Cardiac fibroblast (primary cell): ENCODE data around the gene EMP2.

ENCODE experiments used
- DNase-seq, 2 donors: peaks; one replicate each; pipeline versions ENCODE4 v3.0.0 to v3.0.0-alpha.2; 2010; ENCODE audit warnings: low read depth in 2 of 2
- H3K4me3 ChIP-seq, 2 donors: replicated peaks in 1 of 2; 1 replicate in 1 of 2; 2 replicates in 1 of 2; pipeline ENCODE4 v1.5.1; 2011; ENCODE audit warnings: low read depth in 2 of 2, low read length in 2 of 2, mild to moderate bottlenecking in 2 of 2, moderate library complexity in 1 of 2
- CTCF ChIP-seq: IDR thresholded peaks from one replicate; pipeline ENCODE4 v1.5.1; 2011; ENCODE audit warnings: low read depth, mild to moderate bottlenecking, low read length, inconsistent platforms

Gene EMP2

GRCh38 chr16:10614685-10615084 is 34.3 kb upstream of the EMP2 start:
- no peak for TF ChIP-seq CTCF
- no peak for DNase-seq
- H3K4me3 ChIP-seq, result no peak overlapping the region

DNA sequence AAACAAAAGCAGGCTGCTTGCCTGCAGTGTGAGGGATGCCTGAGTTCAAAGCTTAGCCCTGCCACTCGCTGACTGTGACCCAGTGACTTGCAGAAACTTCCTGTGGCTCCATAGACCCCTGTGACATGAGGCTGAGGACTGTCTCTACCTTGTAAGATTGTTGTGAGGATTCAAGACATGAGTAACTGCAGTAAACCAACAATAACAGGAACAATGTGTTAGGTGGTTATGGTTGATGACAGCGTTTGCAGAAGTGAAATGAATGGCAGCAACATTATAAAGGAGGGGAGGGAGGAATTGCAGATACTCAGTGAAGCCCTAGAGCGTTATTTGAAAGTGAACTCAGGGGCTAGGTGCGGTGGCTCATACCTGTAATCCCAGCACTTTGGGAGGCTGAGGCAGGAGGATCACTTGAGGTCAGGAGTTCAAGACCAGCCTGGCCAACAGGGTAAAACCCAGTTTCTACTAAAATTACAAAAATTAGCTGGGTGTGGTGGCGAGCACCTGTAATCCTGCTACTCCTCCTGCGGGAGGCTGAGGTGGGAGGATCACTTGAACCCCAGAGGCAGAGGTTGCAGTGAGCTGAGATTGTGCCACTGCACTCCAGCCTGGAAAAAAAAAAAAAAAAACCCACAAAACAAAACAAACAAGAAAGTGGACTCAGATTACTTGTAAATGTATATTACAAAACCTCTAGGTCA is 33.5 kb upstream of the EMP2 start:
- no peak for DNase-seq
- no peak for TF ChIP-seq CTCF
- no peak overlapping the region for H3K4me3 ChIP-seq

GRCh38 chr16:10612649-10613179 is 32.3 kb upstream of the EMP2 start:
- no peak overlapping the region for H3K4me3 ChIP-seq
- no peak for TF ChIP-seq CTCF
- DNase-seq, result no peak

DNA sequence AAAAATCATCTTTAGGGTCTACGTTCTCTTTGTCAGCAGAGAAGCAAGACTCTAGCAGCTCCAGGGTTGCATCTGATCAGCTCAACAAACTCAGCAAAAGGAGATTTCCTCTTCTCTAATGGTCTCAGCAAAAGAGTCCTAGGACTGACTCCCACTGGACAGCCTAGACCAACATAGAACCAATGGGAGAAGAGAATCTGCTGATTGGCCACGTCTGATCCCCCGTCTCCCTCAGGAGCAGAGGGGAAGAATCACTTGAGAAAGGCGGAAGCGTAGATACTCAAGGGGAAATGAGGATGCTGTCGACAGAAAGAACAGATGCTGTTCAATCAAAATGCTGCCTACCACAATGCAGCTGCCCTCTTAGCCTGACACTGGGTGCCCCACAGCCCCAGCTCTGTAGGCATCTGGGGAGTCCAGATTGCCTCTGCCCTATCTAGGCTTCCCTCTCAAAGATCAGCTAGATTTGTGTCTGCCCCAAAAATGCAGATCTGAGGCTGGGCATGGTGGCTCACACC is 31.5 kb upstream of the EMP2 start:
- DNase-seq, result no peak
- TF ChIP-seq CTCF, result no peak
- H3K4me3 ChIP-seq, result no peak overlapping the region

GRCh38 chr16:10610499-10611184 is 30.2 kb upstream of the EMP2 start:
- TF ChIP-seq CTCF, result no peak
- H3K4me3 ChIP-seq, result no peak overlapping the region
- DNase-seq, result no peak

DNA sequence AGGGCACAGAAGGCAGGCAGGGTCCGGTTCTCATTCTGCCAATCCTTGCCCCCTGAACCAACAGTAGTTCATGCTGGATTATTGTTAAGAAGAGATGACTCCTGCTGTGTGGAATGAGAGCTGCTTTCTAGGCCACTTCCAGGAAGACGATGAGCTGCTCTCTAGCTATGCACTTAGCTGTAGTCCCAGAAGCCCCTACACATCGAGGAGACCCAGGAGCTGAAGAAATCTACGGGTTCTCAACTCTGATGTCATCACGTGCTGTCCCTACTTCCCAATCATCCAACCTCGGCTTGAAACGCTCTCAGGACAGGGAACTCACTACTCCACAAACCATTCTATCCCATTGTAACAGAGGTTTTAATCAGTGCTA is 29.0 kb upstream of the EMP2 start:
- no peak overlapping the region for H3K4me3 ChIP-seq
- DNase-seq, result peak; percentile 70 to 83
- no peak for TF ChIP-seq CTCF
